GM19043 (cell line): Measurements from ENCODE around the gene DUSP23.

Source experiments
- ATAC-seq: cut with Tn5 transposase; IDR thresholded peaks from one replicate; pipeline ENCODE4 v1.9.1; 2021; ENCODE audit warnings: low read depth; ENCODE audit not compliant: unreplicated experiment

Gene DUSP23

DNA sequence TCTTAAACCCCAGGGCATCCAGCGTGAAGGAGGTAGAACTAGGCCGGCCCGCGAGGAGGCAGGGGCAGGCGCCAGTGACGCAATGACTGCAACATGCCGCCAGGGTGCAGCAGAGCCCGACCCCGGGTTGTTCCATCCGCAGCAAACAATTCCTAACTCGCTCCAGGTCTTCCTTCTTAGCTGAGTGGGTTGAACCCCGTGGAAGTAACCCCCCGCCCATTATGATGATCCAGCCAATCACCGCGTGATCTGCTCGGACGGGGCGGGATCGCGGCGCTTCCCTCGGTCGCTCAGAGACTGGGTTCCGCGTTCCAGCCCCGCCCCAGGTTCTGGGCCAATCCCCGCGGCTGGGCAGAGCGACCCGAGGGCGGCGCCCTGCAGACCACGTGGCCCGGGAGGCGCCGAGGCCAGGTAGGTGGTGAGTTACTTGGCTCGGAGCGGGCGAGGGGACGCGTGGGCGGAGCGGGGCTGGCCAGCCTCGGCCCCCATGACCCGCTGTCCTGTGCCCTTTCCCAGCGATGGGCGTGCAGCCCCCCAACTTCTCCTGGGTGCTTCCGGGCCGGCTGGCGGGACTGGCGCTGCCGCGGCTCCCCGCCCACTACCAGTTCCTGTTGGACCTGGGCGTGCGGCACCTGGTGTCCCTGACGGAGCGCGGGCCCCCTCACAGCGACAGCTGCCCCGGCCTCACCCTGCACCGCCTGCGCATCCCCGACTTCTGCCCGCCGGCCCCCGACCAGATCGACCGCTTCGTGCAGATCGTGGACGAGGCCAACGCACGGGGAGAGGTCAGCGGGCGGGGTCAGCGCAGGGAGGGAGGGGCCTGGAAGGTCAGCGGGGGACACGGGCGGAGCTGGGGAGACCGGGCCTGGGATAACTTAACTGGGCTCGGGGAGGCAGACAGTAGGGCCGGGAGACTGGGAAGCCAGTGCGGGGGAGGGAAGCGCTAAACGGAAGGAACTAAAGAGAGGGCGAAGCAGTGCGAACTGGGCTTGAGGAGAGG lies at the start of gene DUSP23:
TSS of gene DUSP23 (plus strand) at position 380 of the 1,000 bp plus-strand sequence. CDS start at position 519, 139 bp downstream.
- ATAC-seq, result peak; percentile 97

DNA sequence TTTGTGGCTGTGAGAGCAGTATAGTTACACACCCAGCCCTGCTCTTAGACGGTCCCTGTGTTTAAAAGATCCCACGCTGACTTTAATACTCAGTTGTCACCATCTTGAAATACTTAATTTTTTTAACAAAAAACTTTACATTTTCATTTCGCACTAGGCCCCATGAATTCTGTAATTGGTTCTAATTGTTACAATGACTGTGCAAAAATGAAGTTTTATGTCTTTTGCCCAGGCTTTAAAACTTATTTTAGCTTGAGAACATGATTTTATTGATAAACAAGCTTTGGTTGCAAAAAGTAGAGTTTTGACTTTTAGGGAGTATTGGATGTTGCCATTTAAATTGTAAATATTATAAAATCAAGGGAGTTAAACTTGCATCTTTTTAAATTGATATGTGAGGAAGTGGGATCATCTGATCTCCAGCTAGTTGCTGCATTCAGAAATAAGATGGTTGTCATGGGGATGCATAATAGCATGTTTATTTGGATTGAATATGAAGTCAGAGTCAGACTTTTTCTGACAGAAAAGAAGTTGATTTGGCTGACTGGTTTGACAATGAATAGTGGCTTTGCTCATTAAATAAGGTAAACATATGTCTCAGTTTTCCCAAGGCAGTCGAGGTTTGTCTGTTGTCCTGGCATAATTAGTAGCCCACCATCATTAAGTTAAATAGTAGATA lies 43.4 kb upstream of the DUSP23 start:
- ATAC-seq, result no peak

- no peak for ATAC-seq
Observed at GRCh38 chr1:159743651-159744410, 36.9 kb upstream of the DUSP23 start.

DNA sequence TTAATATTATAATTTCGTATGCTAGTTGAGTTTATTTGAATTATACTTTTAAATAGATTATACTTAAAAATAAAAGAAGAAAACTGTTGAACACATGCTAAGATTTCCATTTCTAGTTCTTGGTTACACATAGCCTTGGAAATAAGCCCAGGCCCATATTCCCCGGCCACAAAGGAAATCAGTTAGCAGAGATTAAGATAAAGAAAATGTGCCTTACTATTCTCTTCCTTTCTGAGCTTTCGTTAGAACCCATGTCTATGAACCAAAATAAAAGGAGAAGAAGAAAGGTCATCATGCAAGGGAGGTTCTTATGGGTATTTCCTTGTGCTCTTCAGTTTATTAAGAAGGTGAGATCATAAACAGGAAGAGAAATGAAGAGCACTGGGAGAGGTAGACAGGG lies 34.1 kb upstream of the DUSP23 start:
- no peak for ATAC-seq

DNA sequence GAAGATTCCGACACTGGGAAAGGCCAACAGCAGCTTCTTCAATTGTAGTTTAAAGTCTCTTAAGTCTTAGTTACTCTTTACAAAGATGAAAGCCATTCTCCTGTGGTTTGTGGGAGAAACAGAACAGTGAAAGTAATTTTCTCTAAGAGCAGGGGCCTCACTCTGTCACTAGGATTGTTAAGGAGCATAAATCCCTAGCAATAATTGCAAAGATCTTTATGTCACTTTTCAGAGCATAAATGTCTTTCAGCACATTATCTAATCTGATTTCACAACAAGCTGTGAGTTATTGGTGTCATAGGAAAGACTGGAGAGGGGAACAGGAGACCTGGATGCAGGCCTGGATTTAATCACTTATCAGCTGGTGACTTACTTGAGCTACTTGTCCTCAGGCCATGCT lies 32.4 kb upstream of the DUSP23 start:
- no peak for ATAC-seq

DNA sequence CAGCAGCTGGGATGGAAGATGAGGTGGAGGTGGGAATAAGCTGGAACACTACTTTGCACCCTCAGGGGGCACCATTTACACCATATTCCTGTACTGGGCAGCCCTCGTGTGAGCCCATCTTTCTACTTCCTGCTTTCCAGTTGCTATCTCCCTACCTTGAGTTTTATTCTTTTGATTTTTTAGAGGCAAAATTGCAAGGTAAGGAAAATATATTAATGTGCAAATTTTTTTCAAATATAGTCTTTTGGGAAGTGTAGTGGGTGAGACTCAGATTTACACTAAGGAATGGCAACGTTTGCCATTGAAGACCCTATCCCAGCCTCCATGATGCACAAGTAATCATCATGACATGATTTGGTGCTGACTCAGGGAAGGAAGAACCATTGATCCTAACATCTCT lies 31.1 kb upstream of the DUSP23 start:
- no peak for ATAC-seq

DNA sequence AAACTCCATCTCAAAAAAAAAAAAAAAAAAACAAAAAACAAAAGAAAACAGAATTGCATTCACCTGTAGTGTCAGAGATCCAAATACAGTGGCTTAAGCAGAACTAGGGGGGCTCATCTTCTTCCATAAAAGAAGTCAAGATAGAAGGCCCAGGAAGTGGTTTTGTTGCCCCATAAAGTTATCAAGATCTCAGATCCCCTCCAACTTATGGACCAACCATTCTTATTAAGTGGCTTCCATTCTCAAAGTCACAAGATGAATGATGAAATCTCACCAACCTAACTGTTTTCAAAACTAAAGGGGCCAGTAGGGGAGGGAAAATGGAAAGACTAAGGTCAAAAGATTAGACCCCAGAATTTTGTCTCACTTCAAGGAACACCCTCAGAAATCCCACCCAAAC lies 30.1 kb upstream of the DUSP23 start:
- ATAC-seq, result no peak

DNA sequence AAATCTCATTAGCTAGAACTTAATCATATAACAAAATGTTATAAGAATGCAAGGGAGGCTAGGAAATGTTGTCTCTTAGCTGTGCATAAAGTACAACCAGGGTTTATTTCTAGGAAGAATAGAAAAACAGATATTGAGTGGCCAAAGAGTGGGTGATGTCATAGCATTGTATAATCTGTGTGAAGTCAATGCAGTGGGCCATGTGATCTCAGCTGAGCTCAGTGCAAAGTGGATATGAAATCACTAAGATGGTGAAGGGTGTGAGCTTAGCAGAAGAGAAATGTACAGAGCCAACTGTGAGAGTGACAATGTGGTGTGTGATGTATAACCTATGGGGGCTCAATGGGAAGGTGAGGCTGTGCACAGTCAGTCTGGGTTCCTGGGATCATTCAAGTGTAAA lies 29.7 kb upstream of the DUSP23 start:
- ATAC-seq, result no peak

- no peak for ATAC-seq
Observed at GRCh38 chr1:159752135-159752580, 28.6 kb upstream of the DUSP23 start.

DNA sequence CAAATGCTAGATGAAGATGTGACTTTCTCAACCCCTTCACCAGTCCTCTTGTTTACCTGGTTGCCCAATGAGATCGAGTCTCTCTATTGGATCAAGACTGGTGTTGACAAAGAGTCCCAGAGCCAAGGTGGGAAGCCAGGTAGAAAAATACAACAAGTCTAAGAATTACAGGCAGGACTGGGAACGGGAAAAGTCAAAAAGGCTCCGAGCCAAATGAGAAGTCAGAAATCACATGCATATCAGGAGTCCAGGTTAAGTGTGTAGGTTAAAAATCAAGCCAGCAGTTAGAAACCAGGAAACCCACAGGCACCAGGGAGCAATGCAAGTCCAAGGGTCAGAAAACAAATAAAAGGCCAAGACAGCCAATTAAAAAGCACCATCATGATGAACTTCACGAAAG lies 27.4 kb upstream of the DUSP23 start:
- no peak for ATAC-seq

- ATAC-seq, result no peak
Observed at GRCh38 chr1:159755451-159756007, 25.2 kb upstream of the DUSP23 start.

- ATAC-seq, result no peak
Observed at GRCh38 chr1:159756397-159756796, 24.4 kb upstream of the DUSP23 start.

DNA sequence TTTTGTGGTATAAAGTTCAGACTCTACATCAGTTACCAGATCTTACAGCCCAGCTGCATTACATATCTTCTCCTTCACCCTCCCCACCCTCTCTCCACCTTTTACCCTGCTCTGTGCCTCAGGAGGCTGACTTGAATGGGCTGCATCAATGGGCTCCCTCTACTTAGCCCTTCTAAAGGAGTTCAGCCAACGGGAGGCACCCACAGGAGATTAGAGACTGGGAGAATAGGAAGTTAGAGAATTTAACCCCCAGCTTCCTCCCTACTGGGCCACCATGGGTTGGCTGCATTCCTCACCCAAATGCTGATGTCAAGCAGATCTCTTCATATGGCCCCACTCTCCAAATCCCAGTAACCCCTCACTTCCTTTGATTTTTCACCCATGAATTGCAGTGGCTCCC lies 17.1 kb upstream of the DUSP23 start:
- no peak for ATAC-seq

DNA sequence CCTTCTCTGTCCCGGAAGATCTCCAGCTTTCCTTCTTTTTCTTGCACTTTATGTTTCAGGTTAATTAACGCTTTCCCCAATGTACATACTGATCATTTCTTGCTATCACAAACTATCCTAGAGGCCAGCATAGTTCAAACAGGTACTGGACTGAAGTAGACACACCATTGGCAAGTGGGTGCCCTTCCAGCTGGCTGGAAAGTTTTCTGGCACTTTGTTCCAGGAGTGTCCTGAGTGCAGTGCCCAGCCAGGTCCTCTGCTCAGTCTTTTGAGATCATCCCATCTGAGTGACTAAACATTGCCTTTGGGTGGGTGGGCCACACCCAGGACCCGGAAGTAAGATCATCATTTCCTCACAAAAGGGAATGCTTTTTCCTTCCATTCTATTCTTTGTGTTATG lies 15.0 kb upstream of the DUSP23 start:
- ATAC-seq, result no peak

DNA sequence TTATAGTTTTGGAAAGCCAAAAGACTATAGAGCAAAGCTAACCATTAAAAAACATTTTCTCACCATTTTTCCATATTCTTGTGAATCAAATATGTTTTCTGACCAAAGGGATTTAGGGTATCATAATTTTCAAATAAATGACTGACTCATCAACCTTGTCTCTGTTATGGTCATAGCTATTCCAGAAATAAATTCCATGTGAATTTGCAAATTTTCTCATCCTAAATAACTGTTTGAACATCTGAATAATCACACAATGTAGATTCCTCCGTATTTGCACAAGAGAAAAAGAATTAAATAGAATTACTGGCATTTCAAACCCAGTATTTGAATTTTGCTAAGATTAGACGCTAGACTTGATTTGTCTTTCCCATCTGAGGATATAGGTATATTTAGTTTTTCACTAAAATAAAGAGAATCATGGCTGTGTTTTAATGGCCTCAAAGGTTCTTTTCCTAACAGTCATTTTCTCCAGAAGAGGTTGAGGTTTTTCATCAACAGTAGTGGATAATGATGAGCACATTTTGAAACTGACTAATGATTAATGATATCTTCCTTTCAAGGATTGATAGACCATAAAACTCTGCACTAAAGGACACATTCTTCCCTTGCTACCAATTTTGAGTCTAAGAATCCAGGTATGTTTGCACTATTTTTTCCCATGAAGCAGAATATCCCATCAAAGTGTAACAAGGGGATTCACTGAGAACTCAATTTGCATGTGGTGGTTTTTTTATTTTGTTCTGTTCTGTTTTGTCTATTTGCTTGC lies 9.5 kb upstream of the DUSP23 start:
- no peak for ATAC-seq

DNA sequence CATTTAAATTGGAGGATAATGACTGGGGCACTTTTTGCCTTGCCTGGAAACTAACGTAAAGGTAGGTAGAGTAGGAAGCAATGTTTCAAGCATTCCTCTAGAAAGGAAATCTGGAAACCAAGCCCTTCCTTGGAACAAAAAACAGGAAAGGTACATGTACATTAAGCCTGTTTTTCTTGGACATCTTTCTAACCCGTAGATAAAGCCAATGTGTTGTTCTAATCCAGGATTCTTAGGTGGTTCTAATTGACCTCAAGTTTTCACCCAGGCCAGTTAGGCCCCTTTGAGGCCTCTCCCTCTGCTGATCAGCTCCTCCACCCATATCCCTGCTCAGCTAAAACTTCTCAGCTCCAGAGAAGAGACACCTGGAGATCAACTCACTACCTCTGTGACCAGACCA lies 6.3 kb upstream of the DUSP23 start:
- ATAC-seq, result no peak

DNA sequence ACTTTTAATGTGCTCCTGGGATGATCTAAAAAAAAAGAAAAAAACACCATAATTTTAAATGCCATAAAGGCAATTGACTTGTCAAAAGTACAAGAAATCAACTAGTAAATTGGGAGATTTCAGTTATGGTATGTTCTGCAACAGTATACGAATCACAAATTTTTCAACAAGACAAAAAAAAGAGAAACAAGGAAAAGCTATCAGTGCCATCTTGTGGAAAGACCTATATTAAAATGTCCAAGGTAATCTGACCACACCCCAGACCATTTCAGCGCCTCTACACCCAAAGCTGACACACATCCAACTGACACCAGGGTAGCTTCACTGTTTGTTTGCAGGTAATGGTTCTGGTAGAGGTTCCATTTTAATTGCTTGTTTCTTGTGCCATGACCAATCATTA lies 5.0 kb upstream of the DUSP23 start:
- ATAC-seq, result no peak

DNA sequence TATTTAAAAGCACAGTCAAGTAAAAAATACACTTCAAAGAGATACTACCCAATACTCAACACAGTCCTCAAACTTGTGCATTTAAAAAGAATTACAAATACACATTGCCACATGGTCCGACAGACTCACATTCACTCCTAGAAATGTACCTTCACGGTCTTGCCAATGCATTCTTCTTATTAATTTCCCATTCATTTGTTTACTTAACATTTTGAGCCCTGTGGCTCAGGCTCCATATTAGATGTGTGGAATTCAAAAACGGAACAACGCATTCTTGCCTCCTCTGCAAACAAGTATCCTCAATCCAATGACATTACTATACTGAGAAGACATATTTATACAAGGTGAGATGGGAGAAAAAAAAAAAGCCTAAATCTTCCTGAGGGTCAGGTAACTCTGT lies 2.5 kb upstream of the DUSP23 start:
- ATAC-seq, result no peak

DNA sequence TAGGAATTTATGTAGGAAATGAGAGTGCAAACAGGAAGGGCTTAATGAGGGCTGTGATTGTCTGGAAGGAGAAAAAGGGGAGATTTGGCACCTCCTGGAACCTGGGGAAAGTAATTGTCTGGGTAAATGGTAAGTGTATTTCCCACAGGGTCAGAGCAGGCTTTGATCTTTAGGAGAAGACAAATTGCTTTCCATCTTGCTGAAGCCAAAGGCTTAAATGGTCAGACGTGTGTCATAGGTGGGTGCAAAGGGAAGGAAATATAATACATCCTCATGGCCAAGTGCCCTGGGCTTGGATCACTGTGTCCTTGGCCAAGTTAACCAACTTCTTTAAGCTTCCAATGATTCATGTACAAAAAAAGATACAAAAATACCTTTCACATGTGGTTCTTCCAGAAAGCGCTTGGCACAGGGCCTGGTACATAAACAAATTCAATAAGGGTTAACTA lies 1.3 kb upstream of the DUSP23 start:
- no peak for ATAC-seq

DNA sequence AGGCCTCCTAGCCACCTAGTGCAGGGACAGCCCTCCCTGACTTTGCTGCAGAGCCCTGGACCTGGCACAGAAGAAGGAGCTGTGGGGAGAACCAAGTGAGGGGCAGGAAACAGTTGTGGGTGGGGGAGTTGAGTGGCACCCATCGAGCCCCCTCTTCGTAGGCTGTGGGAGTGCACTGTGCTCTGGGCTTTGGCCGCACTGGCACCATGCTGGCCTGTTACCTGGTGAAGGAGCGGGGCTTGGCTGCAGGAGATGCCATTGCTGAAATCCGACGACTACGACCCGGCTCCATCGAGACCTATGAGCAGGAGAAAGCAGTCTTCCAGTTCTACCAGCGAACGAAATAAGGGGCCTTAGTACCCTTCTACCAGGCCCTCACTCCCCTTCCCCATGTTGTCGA lies 1.2 kb downstream of the DUSP23 start:
- ATAC-seq, result no peak
